Sigmoid colon (tissue), 4 donors: ENCODE results near the gene FNIP2.
"Not testable (repeated sequence)": the region's sequence is repeated elsewhere in the genome, so short reads cannot be mapped to it uniquely, and the experiment has no call there.

Experiments
- POLR2A ChIP-seq, 2 donors: fragments of 450-650 bp; IDR thresholded peaks; one replicate each; pipeline ENCODE4 v1.6.1; 2016; ENCODE audit warnings: antibody characterized with exemption in 2 of 2, mild to moderate bottlenecking in 2 of 2, moderate library complexity in 2 of 2
- POLR2AphosphoS5 ChIP-seq, 4 donors: sonication (generic); formaldehyde crosslinking; IDR thresholded peaks; one replicate each; pipeline ENCODE4 v1.6.1; 2017; ENCODE audit warnings: antibody characterized with exemption in 4 of 4
- TF ChIP-seq, protein P1 (sequence below), 4 experiments: fragments of 450-650 bp in 3 of 4; fragments of 200-600 bp in 1 of 4; IDR thresholded peaks; one replicate each; pipeline ENCODE4 v1.5.1; 2016 to 2019; ENCODE audit warnings: antibody characterized with exemption in 4 of 4, mild to moderate bottlenecking in 3 of 4, moderate library complexity in 2 of 4

DNA sequence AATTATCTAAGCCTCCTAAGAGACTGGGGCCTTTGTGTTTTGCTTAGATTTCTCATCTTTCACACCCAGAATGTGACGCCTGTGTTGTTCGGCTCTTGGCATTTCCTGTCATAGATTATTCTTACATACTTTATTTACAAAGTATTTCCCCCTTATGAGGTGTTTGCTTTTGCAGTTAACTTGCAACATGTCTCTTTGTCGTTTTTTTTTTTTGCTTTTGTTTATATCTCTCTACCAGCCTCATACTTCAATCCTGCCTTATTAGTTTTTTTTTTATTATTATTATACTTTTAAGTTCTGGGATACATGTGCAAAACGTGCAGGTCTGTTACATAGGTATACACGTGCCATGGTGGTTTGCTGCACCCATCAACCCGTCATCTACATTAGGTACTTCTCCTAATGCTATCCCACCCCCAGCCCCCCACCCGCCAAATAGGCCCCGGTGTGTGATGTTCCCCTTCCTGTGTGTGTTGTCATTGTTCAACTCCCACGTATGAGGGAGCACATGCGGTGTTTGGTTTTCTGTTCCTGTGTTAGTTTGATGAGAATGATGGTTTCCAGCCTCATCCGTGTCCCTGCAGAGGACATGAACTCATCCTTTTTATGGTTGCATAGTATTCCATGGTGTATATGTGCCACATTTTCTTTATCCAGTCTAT lies 127.9 kb downstream of the FNIP2 start:
- TF ChIP-seq, protein P1, sequence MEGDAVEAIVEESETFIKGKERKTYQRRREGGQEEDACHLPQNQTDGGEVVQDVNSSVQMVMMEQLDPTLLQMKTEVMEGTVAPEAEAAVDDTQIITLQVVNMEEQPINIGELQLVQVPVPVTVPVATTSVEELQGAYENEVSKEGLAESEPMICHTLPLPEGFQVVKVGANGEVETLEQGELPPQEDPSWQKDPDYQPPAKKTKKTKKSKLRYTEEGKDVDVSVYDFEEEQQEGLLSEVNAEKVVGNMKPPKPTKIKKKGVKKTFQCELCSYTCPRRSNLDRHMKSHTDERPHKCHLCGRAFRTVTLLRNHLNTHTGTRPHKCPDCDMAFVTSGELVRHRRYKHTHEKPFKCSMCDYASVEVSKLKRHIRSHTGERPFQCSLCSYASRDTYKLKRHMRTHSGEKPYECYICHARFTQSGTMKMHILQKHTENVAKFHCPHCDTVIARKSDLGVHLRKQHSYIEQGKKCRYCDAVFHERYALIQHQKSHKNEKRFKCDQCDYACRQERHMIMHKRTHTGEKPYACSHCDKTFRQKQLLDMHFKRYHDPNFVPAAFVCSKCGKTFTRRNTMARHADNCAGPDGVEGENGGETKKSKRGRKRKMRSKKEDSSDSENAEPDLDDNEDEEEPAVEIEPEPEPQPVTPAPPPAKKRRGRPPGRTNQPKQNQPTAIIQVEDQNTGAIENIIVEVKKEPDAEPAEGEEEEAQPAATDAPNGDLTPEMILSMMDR (IDR thresholded peaks at IDR 0.05) = not testable (repeated sequence)
- not testable (repeated sequence) for TF ChIP-seq POLR2A, POLR2AphosphoS5 (IDR thresholded peaks at IDR 0.05)
